Colonic mucosa (tissue), 4 donors: Measurements from ENCODE around the gene CDKAL1. TPM values are rescaled to one million over a fixed set of nuclear protein-coding genes. Genes with fewer than 3 reads are reported as not detected.

Experiments used
- DNase-seq: peaks from one replicate; pipeline ENCODE4 v3.0.0-alpha.2; 2020
- H3K27ac ChIP-seq: fragments of 200-600 bp; one replicate; pipeline ENCODE4 v1.8.0; 2021
- H3K27me3 ChIP-seq: fragments of 200-600 bp; one replicate; pipeline ENCODE4 v1.8.0; 2021
- H3K36me3 ChIP-seq: fragments of 200-600 bp; one replicate; pipeline ENCODE4 v1.8.0; 2021
- H3K4me1 ChIP-seq: fragments of 200-600 bp; one replicate; pipeline ENCODE4 v1.8.0; 2021; ENCODE audit warnings: mild to moderate bottlenecking
- H3K4me3 ChIP-seq: fragments of 200-600 bp; one replicate; pipeline ENCODE4 v1.8.0; 2021
- H3K9ac ChIP-seq, 2 donors: one replicate each; pipeline ENCODE4 v1.7.0; 2013; ENCODE audit warnings: control low read depth in 2 of 2, low read depth in 2 of 2, low read length in 2 of 2
- H3K9me3 ChIP-seq: fragments of 200-600 bp; one replicate; pipeline ENCODE4 v1.8.0; 2021
- CTCF ChIP-seq: fragments of 200-600 bp; IDR thresholded peaks from one replicate; pipeline ENCODE4 v1.8.0; 2022; ENCODE audit warnings: antibody characterized with exemption, mild to moderate bottlenecking
- intact Hi-C: fragments of 100-400 bp; cut with DNase I; formaldehyde crosslinking; loops from one replicate; pipeline ENCODE4 v1.14.1; 2022
- total RNA-seq, 2 donors: library from RNA; stranded (reverse); fragmentation: NEBNext Ultra II Directional in 1 of 2; extraction: Animal tissue kit (Norgen Biotek cat#: 25700) in 1 of 2; gene quantifications; one replicate each; pipeline ENCODE4 v1.2.1, GENCODE V29; 2021
- donor health status: healthy.
- donor health status: DM: no; HTN: no; CAD: no.
- donor health status: DM: no; HTN: no; CAD: no.

CDKAL1 gene
- total RNA-seq, 2 donors from 2014 or later = 13.8 to 14.2 TPM

GRCh38 chr6:21214738-21215448 is 680.6 kb downstream of the CDKAL1 start:
- H3K9me3 ChIP-seq = no peaks in the 10 kb centered on the region
- no peaks in the 10 kb centered on the region for H3K4me1 ChIP-seq
- no peak overlapping the region for H3K27ac ChIP-seq
- H3K4me3 ChIP-seq = no peak overlapping the region
- no peak overlapping the region for H3K9ac ChIP-seq
- no peak for TF ChIP-seq CTCF
- no peak for DNase-seq
- no peaks in the 10 kb centered on the region for H3K36me3 ChIP-seq
- no peaks in the 10 kb centered on the region for H3K27me3 ChIP-seq
- intact Hi-C loops = no loop called here

GRCh38 chr6:21219241-21219640 is 685.0 kb downstream of the CDKAL1 start:
- Histone ChIP-seq H3K9me3 (no peaks in the 10 kb centered on the region), H3K27me3 (no peaks in the 10 kb centered on the region), H3K4me3 (no peak overlapping the region), H3K9ac (no peak overlapping the region), H3K36me3 (no peaks in the 10 kb centered on the region), H3K4me1 (no peaks in the 10 kb centered on the region), H3K27ac (no peak overlapping the region)
- DNase-seq = no peak
- no peak for TF ChIP-seq CTCF
- intact Hi-C loops = no loop called here

- H3K27me3 ChIP-seq = no peaks in the 10 kb centered on the region
- H3K36me3 ChIP-seq = no peaks in the 10 kb centered on the region
- no peak for TF ChIP-seq CTCF
- DNase-seq = no peak
- no peaks in the 10 kb centered on the region for H3K9me3 ChIP-seq
- intact Hi-C loops = no loop called here
- H3K4me1 ChIP-seq = no peaks in the 10 kb centered on the region
- H3K27ac ChIP-seq = no peak overlapping the region
- H3K4me3 ChIP-seq = no peak overlapping the region
- H3K9ac ChIP-seq = no peak overlapping the region
These were observed 685.6 kb downstream of the CDKAL1 start for GRCh38 chr6:21219856-21220255.

DNA sequence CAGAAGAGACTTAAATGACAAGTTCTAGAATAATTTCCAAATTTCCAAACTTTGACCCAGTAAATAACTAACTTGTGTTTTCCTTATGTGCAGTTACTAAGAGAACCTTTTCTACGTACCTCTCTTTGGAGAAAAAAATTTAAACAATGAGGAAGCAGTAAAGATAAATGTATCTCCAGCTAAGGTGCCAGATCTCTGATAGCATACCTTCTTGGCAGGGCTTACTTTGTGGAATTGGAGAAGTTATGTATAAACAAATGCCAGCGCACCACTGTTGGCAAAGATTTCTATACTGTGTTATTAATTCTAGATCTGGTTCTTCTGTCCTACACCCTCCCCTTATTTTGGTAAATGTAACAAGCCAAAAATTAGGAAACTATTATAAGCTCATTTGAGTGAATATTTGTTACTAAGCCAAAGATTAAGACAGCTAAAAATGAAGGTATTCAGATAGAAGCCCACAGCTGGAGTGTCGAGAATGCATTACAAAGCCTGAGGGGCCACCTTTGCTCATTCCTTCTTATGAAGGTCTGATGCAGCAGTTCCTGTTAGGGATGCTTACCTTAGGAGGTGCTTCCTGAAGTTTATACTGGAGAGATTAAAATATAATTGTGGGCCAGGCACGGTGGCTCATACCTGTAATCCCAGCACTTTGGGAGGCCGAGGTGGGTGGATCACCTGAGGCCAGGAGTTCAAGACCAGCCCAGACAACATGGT is 686.2 kb downstream of the CDKAL1 start:
- H3K27me3 ChIP-seq = no peaks in the 10 kb centered on the region
- no peaks in the 10 kb centered on the region for H3K36me3 ChIP-seq
- intact Hi-C loops = no loop called here
- H3K9me3 ChIP-seq = no peaks in the 10 kb centered on the region
- H3K9ac ChIP-seq = no peak overlapping the region
- H3K4me3 ChIP-seq = no peak overlapping the region
- no peak for TF ChIP-seq CTCF
- H3K4me1 ChIP-seq = no peaks in the 10 kb centered on the region
- no peak overlapping the region for H3K27ac ChIP-seq
- DNase-seq = no peak

GRCh38 chr6:21222656-21223055 is 688.4 kb downstream of the CDKAL1 start:
- DNase-seq = no peak
- H3K36me3 ChIP-seq = no peaks in the 10 kb centered on the region
- TF ChIP-seq CTCF = no peak
- intact Hi-C loops = no loop called here
- H3K9me3 ChIP-seq = no peaks in the 10 kb centered on the region
- no peak overlapping the region for H3K27ac ChIP-seq
- H3K27me3 ChIP-seq = no peaks in the 10 kb centered on the region
- no peaks in the 10 kb centered on the region for H3K4me1 ChIP-seq
- no peak overlapping the region for H3K9ac ChIP-seq
- H3K4me3 ChIP-seq = no peak overlapping the region
